HCT116 (cell line): ENCODE measurements around the gene PHOSPHO1. TPM values are rescaled to one million over a fixed set of nuclear protein-coding genes. Genes with fewer than 3 reads are reported as not detected.

Source experiments
- ATAC-seq: fragments of 200-7000 bp; cut with Tn5 transposase; 2 replicates; pipeline ENCODE4 v1.9.1; 2020; ENCODE audit warnings: mild to moderate bottlenecking, moderate library complexity
- BruUV-seq: library from RNA; stranded (reverse); fragments of 400-500 nt; replicated peaks from 2 replicates; lab custom pipeline; 2021; lab: Mats Ljungman, UMichigan
- CTCF ChIA-PET: fragments of 300-600 bp; sonication (Branson Sonifier 250); formaldehyde crosslinking; loops from one replicate; lab custom pipeline; 2021; ENCODE audit warnings: antibody characterized with exemption; lab: Charles Lee
- POLR2A ChIA-PET: fragments of 300-600, 350-600 bp; sonication (Branson Sonifier 250); formaldehyde crosslinking; loops from one replicate; lab custom pipeline; 2021; ENCODE audit warnings: antibody characterized with exemption; lab: Charles Lee
- RAD21 ChIA-PET, 2 experiments: fragments of 300-600 bp; sonication (Branson Sonifier 250); formaldehyde crosslinking; loops; one replicate each; lab custom pipeline; 2023; ENCODE audit warnings: low total read pairs in 2 of 2; ENCODE audit not compliant: uncharacterized antibody in 2 of 2, unreplicated experiment in 2 of 2, low non-redundant PET in 1 of 2; lab: Charles Lee
- DNase-seq: peaks from one replicate; pipeline ENCODE4 v3.0.0-alpha.2; 2010; ENCODE audit warnings: low read depth, low spot score
- H2AFZ ChIP-seq: fragments of 200-600 bp; shearing (Covaris generic), sonication (generic); 2 replicates; pipeline ENCODE4 v1.6.1; 2017; ENCODE audit warnings: low read depth, mixed run types, mixed read lengths, antibody characterized with exemption, low read length; ENCODE audit not compliant: poor library complexity, severe bottlenecking
- H3K27ac ChIP-seq: 2 replicates; pipeline ENCODE4 v1.5.1; 2012; ENCODE audit warnings: low read depth, low read length
- H3K27me3 ChIP-seq: fragments of 200-600 bp; sonication (generic); 2 replicates; pipeline ENCODE4 v1.6.1; 2016; ENCODE audit warnings: mixed run types, low read length, mixed read lengths; ENCODE audit not compliant: insufficient read depth
- H3K36me3 ChIP-seq, 2 experiments: fragments of 200-500 bp in 1 of 2; fragments of 200-600 bp in 1 of 2; sonication (Bioruptor generic) in 1 of 2; sonication (generic) in 1 of 2; 2 replicates each; pipeline versions ENCODE4 v1.5.1 to v1.6.1; 2014 to 2016; ENCODE audit warnings: low read length in 2 of 2, inconsistent platforms in 1 of 2, mixed read lengths in 1 of 2, mixed run types in 1 of 2; ENCODE audit not compliant: insufficient read depth in 2 of 2, control insufficient read depth in 1 of 2
- H3K4me1 ChIP-seq, 2 experiments: fragments of 200-600 bp in 1 of 2; sonication (generic) in 1 of 2; 2 replicates each; pipeline versions ENCODE4 v1.5.1 to v1.6.1; 2012 to 2017; ENCODE audit warnings: low read length in 2 of 2, inconsistent platforms in 1 of 2, mild to moderate bottlenecking in 1 of 2, mixed read lengths in 1 of 2, mixed run types in 1 of 2, moderate library complexity in 1 of 2; ENCODE audit not compliant: insufficient read depth in 2 of 2, control insufficient read depth in 1 of 2
- H3K4me2 ChIP-seq: fragments of 200-600 bp; sonication (generic); 2 replicates; pipeline ENCODE4 v1.6.1; 2017; ENCODE audit warnings: mixed run types, low read length, mixed read lengths
- H3K4me3 ChIP-seq, 2 experiments: fragments of 200-600 bp in 1 of 2; sonication (generic) in 1 of 2; replicated peaks in 1 of 2; 2 replicates each; pipeline ENCODE4 v1.5.1; 2011 to 2016; ENCODE audit warnings: low read length in 2 of 2, control low read depth in 1 of 2, low read depth in 1 of 2, mild to moderate bottlenecking in 1 of 2, mixed read lengths in 1 of 2, mixed run types in 1 of 2
- H3K79me2 ChIP-seq: fragments of 200-600 bp; sonication (generic); 2 replicates; pipeline ENCODE4 v1.6.1; 2017; ENCODE audit warnings: mild to moderate bottlenecking, mixed run types, low read length, moderate library complexity, mixed read lengths; ENCODE audit not compliant: insufficient read depth
- H3K9ac ChIP-seq: fragments of 200-600 bp; sonication (generic); 2 replicates; pipeline ENCODE4 v1.6.1; 2016; ENCODE audit warnings: low read length, mixed read lengths
- H3K9me2 ChIP-seq: fragments of 200-600 bp; sonication (generic), shearing (Covaris generic); 2 replicates; pipeline ENCODE4 v1.6.1; 2017; ENCODE audit warnings: mixed run types, mild to moderate bottlenecking, moderate library complexity; ENCODE audit not compliant: insufficient read depth
- H3K9me3 ChIP-seq, 2 experiments: fragments of 200-500 bp in 1 of 2; fragments of 200-600 bp in 1 of 2; sonication (Bioruptor generic) in 1 of 2; sonication (generic) in 1 of 2; 2 replicates each; pipeline ENCODE4 v1.6.1; 2014 to 2017; ENCODE audit warnings: low read length in 2 of 2, mixed read lengths in 2 of 2, inconsistent platforms in 1 of 2, low read depth in 1 of 2, mild to moderate bottlenecking in 1 of 2, mixed run types in 1 of 2, moderate library complexity in 1 of 2; ENCODE audit not compliant: control insufficient read depth in 1 of 2, insufficient read depth in 1 of 2
- H4K20me1 ChIP-seq: fragments of 200-600 bp; sonication (generic), shearing (Covaris generic); 2 replicates; pipeline ENCODE4 v1.6.1; 2017; ENCODE audit warnings: mixed run types, mild to moderate bottlenecking, moderate library complexity; ENCODE audit not compliant: insufficient read depth
- EZH2 ChIP-seq: fragments of 200-600 bp; sonication (generic); IDR thresholded peaks from 2 replicates; pipeline ENCODE4 v1.6.1; 2017; ENCODE audit warnings: antibody characterized with exemption, mixed run types
- POLR2A ChIP-seq: IDR thresholded peaks from 2 replicates; pipeline ENCODE4 v1.7.0; 2011; ENCODE audit warnings: borderline replicate concordance; ENCODE audit not compliant: insufficient read depth, insufficient read length; ENCODE audit errors: extremely low read depth
- REST ChIP-seq: IDR thresholded peaks from 2 replicates; pipeline ENCODE4 v1.6.1; 2012; ENCODE audit warnings: low read depth
- SIN3A ChIP-seq: IDR thresholded peaks from 2 replicates; pipeline ENCODE4 v1.6.1; 2012; ENCODE audit warnings: low read depth
- SP1 ChIP-seq: IDR thresholded peaks from 2 replicates; pipeline ENCODE4 v1.6.1; 2012; ENCODE audit warnings: low read depth
- intact Hi-C: fragments of 100-400 bp; cut with micrococcal nuclease; formaldehyde crosslinking; loops from 2 replicates; pipeline ENCODE4 v1.10.0; 2022
- total RNA-seq: library from RNA; stranded (reverse); gene quantifications from one replicate; pipeline ENCODE4 v1.2.1, GENCODE V29; 2021; ENCODE audit not compliant: unreplicated experiment

PHOSPHO1 gene
- total RNA-seq, 1 experiment from 2014 or later = 3.0 TPM

- no peak for ATAC-seq
- Histone ChIP-seq H2AFZ (peak overlapping the region; percentile 55), H3K4me2 (peak overlapping the region; percentile 91), H3K79me2 (no peaks in the 10 kb centered on the region), H3K4me3 (peak overlapping the region; percentile 54 to 61), H3K4me1 (peaks cover 13 to 41% of the 10 kb centered on the region in 2 experiments; a peak in 3 of 4 replicates), H3K9me2 (no peaks in the 10 kb centered on the region), H4K20me1 (no peaks in the 10 kb centered on the region), H3K9ac (peak overlapping the region; percentile 76)
- ChIA-PET RAD21 (no interaction called here), CTCF (interaction anchor here (1.0 to 2.1 kb wide), 7 partner anchors 11 to 387 kb away, joined by 3 to 26 read pairs (median 7); no protein-coding TSS in a partner anchor), POLR2A (interaction anchor here (0.6 to 1.6 kb wide), 5 partner anchors 11 to 366 kb away, joined by 3 to 5 read pairs (median 3); no protein-coding TSS in a partner anchor)
- no TSS peak for BruUV-seq
- intact Hi-C loops = loop anchor here (5.0 kb wide), 3 partner anchors 36 to 299 kb away; partner anchors contain the start of genes ATP5MC1 and UBE2Z
- TF ChIP-seq SIN3A = 0 out of 2 replicates have a peak, but pooled peaks have one; percentile 41
- no peak for TF ChIP-seq REST
- no peak for TF ChIP-seq EZH2
- peak; percentile 39; the same call in 1 of the 2 replicates for TF ChIP-seq SP1
- peak; percentile 63 for TF ChIP-seq POLR2A
- TF ChIP-seq, all 23 proteins: peak for 3
- Histone ChIP-seq H3K36me3 (no peaks in the 10 kb centered on the region), H3K27ac (peak overlapping the region; percentile 85), H3K27me3 (no peaks in the 10 kb centered on the region), H3K9me3 (no peaks in the 10 kb centered on the region)
- no peak for DNase-seq
Measured at GRCh38 chr17:49191409-49191916, 39.1 kb downstream of the PHOSPHO1 start.
